HUES6 (cell line): ENCODE measurements around the gene UNC5C.

Source experiments
- H3K27ac ChIP-seq: 2 replicates; pipeline ENCODE4 v1.7.0; 2013; ENCODE audit warnings: low read depth, mild to moderate bottlenecking, low read length, inconsistent platforms
- H3K27me3 ChIP-seq: 2 replicates; pipeline ENCODE4 v1.6.1; 2013; ENCODE audit warnings: low read length; ENCODE audit not compliant: control insufficient read depth, insufficient read depth
- H3K36me3 ChIP-seq: 2 replicates; pipeline ENCODE4 v1.6.1; 2013; ENCODE audit warnings: low read length; ENCODE audit not compliant: control insufficient read depth, insufficient read depth
- H3K4me1 ChIP-seq: 2 replicates; pipeline ENCODE4 v1.6.1; 2013; ENCODE audit warnings: low read length; ENCODE audit not compliant: control insufficient read depth, insufficient read depth
- H3K4me3 ChIP-seq: 2 replicates; pipeline ENCODE4 v1.5.1; 2013; ENCODE audit warnings: low read depth, low read length
- H3K9ac ChIP-seq: one replicate; pipeline ENCODE4 v1.6.1; 2013; ENCODE audit warnings: mild to moderate bottlenecking, low read length
- H3K9me3 ChIP-seq: 2 replicates; pipeline ENCODE4 v1.6.1; 2013; ENCODE audit warnings: low read depth, low read length; ENCODE audit not compliant: control insufficient read depth, insufficient read depth

UNC5C gene

GRCh38 chr4:95505799-95506198, 43.0 kb downstream of the UNC5C start:
- H3K4me1 ChIP-seq = no peaks in the 10 kb centered on the region
- no peak overlapping the region for H3K27ac ChIP-seq

GRCh38 chr4:95505151-95505550, 43.6 kb downstream of the UNC5C start:
- Histone ChIP-seq H3K27ac (no peak overlapping the region), H3K9me3 (no peaks in the 10 kb centered on the region), H3K36me3 (no peaks in the 10 kb centered on the region), H3K4me3 (no peak overlapping the region), H3K9ac (no peak overlapping the region), H3K4me1 (no peaks in the 10 kb centered on the region), H3K27me3 (no peaks in the 10 kb centered on the region)

More at GRCh38 chr4:95505799-95506198, 43.0 kb downstream of the UNC5C start:
- no peaks in the 10 kb centered on the region for H3K27me3 ChIP-seq
- no peak overlapping the region for H3K4me3 ChIP-seq
- no peaks in the 10 kb centered on the region for H3K9me3 ChIP-seq
- H3K9ac ChIP-seq = no peak overlapping the region
- no peaks in the 10 kb centered on the region for H3K36me3 ChIP-seq

GRCh38 chr4:95504501-95504900, 44.3 kb downstream of the UNC5C start:
- no peak overlapping the region for H3K4me3 ChIP-seq
- no peak overlapping the region for H3K27ac ChIP-seq
- no peaks in the 10 kb centered on the region for H3K36me3 ChIP-seq
- no peak overlapping the region for H3K9ac ChIP-seq
- no peaks in the 10 kb centered on the region for H3K4me1 ChIP-seq
- no peaks in the 10 kb centered on the region for H3K27me3 ChIP-seq
- no peaks in the 10 kb centered on the region for H3K9me3 ChIP-seq

GRCh38 chr4:95500361-95500760, 48.4 kb downstream of the UNC5C start:
- Histone ChIP-seq H3K4me3 (no peak overlapping the region), H3K27ac (no peak overlapping the region), H3K4me1 (no peaks in the 10 kb centered on the region), H3K36me3 (no peaks in the 10 kb centered on the region), H3K9me3 (no peaks in the 10 kb centered on the region), H3K9ac (no peak overlapping the region), H3K27me3 (no peaks in the 10 kb centered on the region)

GRCh38 chr4:95499291-95499696, 49.5 kb downstream of the UNC5C start:
- no peaks in the 10 kb centered on the region for H3K36me3 ChIP-seq
- H3K9ac ChIP-seq = no peak overlapping the region
- H3K27ac ChIP-seq = no peak overlapping the region
- H3K4me3 ChIP-seq = no peak overlapping the region
- no peaks in the 10 kb centered on the region for H3K4me1 ChIP-seq
- no peaks in the 10 kb centered on the region for H3K27me3 ChIP-seq
- H3K9me3 ChIP-seq = no peaks in the 10 kb centered on the region

- Histone ChIP-seq H3K4me1 (no peaks in the 10 kb centered on the region), H3K9ac (no peak overlapping the region), H3K4me3 (no peak overlapping the region), H3K27me3 (no peaks in the 10 kb centered on the region), H3K36me3 (no peaks in the 10 kb centered on the region), H3K9me3 (no peaks in the 10 kb centered on the region), H3K27ac (no peak overlapping the region)
These were observed 54.6 kb downstream of the UNC5C start for GRCh38 chr4:95494186-95494585.

- Histone ChIP-seq H3K4me3 (no peak overlapping the region), H3K9ac (no peak overlapping the region), H3K27ac (no peak overlapping the region), H3K9me3 (no peaks in the 10 kb centered on the region), H3K27me3 (no peaks in the 10 kb centered on the region), H3K36me3 (no peaks in the 10 kb centered on the region), H3K4me1 (no peaks in the 10 kb centered on the region; the same call in 1 of the 2 replicates)
These were observed 70.1 kb downstream of the UNC5C start for GRCh38 chr4:95478679-95479078.

GRCh38 chr4:95476121-95476520, 72.7 kb downstream of the UNC5C start:
- Histone ChIP-seq H3K27me3 (no peaks in the 10 kb centered on the region), H3K9me3 (no peaks in the 10 kb centered on the region), H3K4me3 (no peak overlapping the region), H3K4me1 (no peaks in the 10 kb centered on the region; the same call in 1 of the 2 replicates), H3K27ac (no peak overlapping the region), H3K9ac (no peak overlapping the region), H3K36me3 (no peaks in the 10 kb centered on the region)

- no peaks in the 10 kb centered on the region; the same call in 1 of the 2 replicates for H3K4me1 ChIP-seq
- H3K27me3 ChIP-seq = no peaks in the 10 kb centered on the region
- H3K9me3 ChIP-seq = no peaks in the 10 kb centered on the region
- H3K36me3 ChIP-seq = no peaks in the 10 kb centered on the region
- no peak overlapping the region for H3K27ac ChIP-seq
- no peak overlapping the region for H3K9ac ChIP-seq
- H3K4me3 ChIP-seq = no peak overlapping the region
These were observed 76.2 kb downstream of the UNC5C start for GRCh38 chr4:95472534-95472933.

GRCh38 chr4:95470622-95471021, 78.2 kb downstream of the UNC5C start:
- Histone ChIP-seq H3K36me3 (no peaks in the 10 kb centered on the region), H3K27me3 (no peaks in the 10 kb centered on the region), H3K9me3 (no peaks in the 10 kb centered on the region), H3K27ac (no peak overlapping the region), H3K9ac (no peak overlapping the region), H3K4me1 (no peaks in the 10 kb centered on the region), H3K4me3 (no peak overlapping the region)

- H3K4me1 ChIP-seq = no peaks in the 10 kb centered on the region
- H3K9me3 ChIP-seq = no peaks in the 10 kb centered on the region
- no peaks in the 10 kb centered on the region for H3K27me3 ChIP-seq
- H3K4me3 ChIP-seq = no peak overlapping the region
- no peak overlapping the region for H3K9ac ChIP-seq
- H3K36me3 ChIP-seq = no peaks in the 10 kb centered on the region
- no peak overlapping the region for H3K27ac ChIP-seq
These were observed 79.2 kb downstream of the UNC5C start for GRCh38 chr4:95469617-95470016.

GRCh38 chr4:95466791-95467190, 82.0 kb downstream of the UNC5C start:
- no peaks in the 10 kb centered on the region for H3K36me3 ChIP-seq
- no peaks in the 10 kb centered on the region for H3K4me1 ChIP-seq
- no peaks in the 10 kb centered on the region for H3K9me3 ChIP-seq
- H3K9ac ChIP-seq = no peak overlapping the region
- no peak overlapping the region for H3K4me3 ChIP-seq
- no peaks in the 10 kb centered on the region for H3K27me3 ChIP-seq
- H3K27ac ChIP-seq = no peak overlapping the region
